BLaER1 (cell line): ENCODE data around the gene TFR2.

Experiments
- H3K27ac ChIP-seq: shearing (Covaris generic); formaldehyde crosslinking; 2 replicates; pipeline ENCODE4 v1.8.1; 2022
- H3K27me3 ChIP-seq: shearing (Covaris generic); formaldehyde crosslinking; 2 replicates; pipeline ENCODE4 v1.8.1; 2022
- H3K36me3 ChIP-seq: shearing (Covaris generic); formaldehyde crosslinking; 2 replicates; pipeline ENCODE4 v1.8.1; 2022
- H3K4me1 ChIP-seq: shearing (Covaris generic); formaldehyde crosslinking; 2 replicates; pipeline ENCODE4 v1.8.1; 2022
- H3K4me2 ChIP-seq: shearing (Covaris generic); formaldehyde crosslinking; 2 replicates; pipeline ENCODE4 v1.8.1; 2022
- H3K4me3 ChIP-seq: shearing (Covaris generic); formaldehyde crosslinking; 2 replicates; pipeline ENCODE4 v1.8.1; 2022
- H3K9ac ChIP-seq: shearing (Covaris generic); formaldehyde crosslinking; 2 replicates; pipeline ENCODE4 v1.8.1; 2022
- H3K9me3 ChIP-seq: shearing (Covaris generic); formaldehyde crosslinking; 2 replicates; pipeline ENCODE4 v1.8.1; 2022
- H4K20me1 ChIP-seq: shearing (Covaris generic); formaldehyde crosslinking; 2 replicates; pipeline ENCODE4 v1.8.1; 2022
- Cebpa-rat ChIP-seq: shearing (Covaris generic); IDR thresholded peaks from 2 replicates; pipeline ENCODE4 v1.8.1; 2022

The TFR2 gene

GRCh38 chr7:100678291-100678984 is 37.1 kb upstream of the TFR2 start:
- peak overlapping the region; percentile 93; the same call in 1 of the 2 replicates for H3K4me2 ChIP-seq
- H3K9ac ChIP-seq = no peak overlapping the region; the same call in 1 of the 2 replicates
- peak overlapping the region; percentile 22; the same call in 1 of the 2 replicates for H3K27ac ChIP-seq
- TF ChIP-seq Cebpa-rat = no peak
- H4K20me1 ChIP-seq = peaks cover 89% of the 10 kb centered on the region
- H3K9me3 ChIP-seq = no peaks in the 10 kb centered on the region
- no peak overlapping the region for H3K4me3 ChIP-seq
- no peaks in the 10 kb centered on the region for H3K27me3 ChIP-seq
- peaks cover 72% of the 10 kb centered on the region for H3K36me3 ChIP-seq
- peaks cover 25% of the 10 kb centered on the region for H3K4me1 ChIP-seq

GRCh38 chr7:100677308-100678267 is 36.2 kb upstream of the TFR2 start:
- Histone ChIP-seq H3K9ac (0 out of 2 replicates have a peak overlapping the region, but pooled peaks have one; percentile 61), H3K4me3 (no peak overlapping the region), H3K27ac (peak overlapping the region; percentile 35; the same call in 1 of the 2 replicates), H3K4me1 (peaks cover 31% of the 10 kb centered on the region), H3K9me3 (no peaks in the 10 kb centered on the region), H3K27me3 (no peaks in the 10 kb centered on the region), H3K36me3 (peaks cover 63% of the 10 kb centered on the region), H4K20me1 (peaks cover 81% of the 10 kb centered on the region), H3K4me2 (peak overlapping the region; percentile 93; the same call in 1 of the 2 replicates)
- no peak for TF ChIP-seq Cebpa-rat

GRCh38 chr7:100676501-100677306 is 35.4 kb upstream of the TFR2 start:
- no peak for TF ChIP-seq Cebpa-rat
- no peaks in the 10 kb centered on the region for H3K27me3 ChIP-seq
- H3K9me3 ChIP-seq = no peaks in the 10 kb centered on the region
- peak overlapping the region; percentile 95 for H3K4me3 ChIP-seq
- H3K4me2 ChIP-seq = peak overlapping the region; percentile 93
- peaks cover 54% of the 10 kb centered on the region for H3K36me3 ChIP-seq
- H3K27ac ChIP-seq = peak overlapping the region; percentile 41; the same call in 1 of the 2 replicates
- peaks cover 72% of the 10 kb centered on the region for H4K20me1 ChIP-seq
- H3K9ac ChIP-seq = peak overlapping the region; percentile 61
- peaks cover 32% of the 10 kb centered on the region for H3K4me1 ChIP-seq

GRCh38 chr7:100675581-100676350 is 34.4 kb upstream of the TFR2 start:
- Histone ChIP-seq H3K27me3 (no peaks in the 10 kb centered on the region), H3K36me3 (peaks cover 45% of the 10 kb centered on the region), H3K9ac (peak overlapping the region; percentile 61), H3K4me3 (peak overlapping the region; percentile 95), H3K27ac (peak overlapping the region; percentile 41; the same call in 1 of the 2 replicates), H3K4me2 (peak overlapping the region; percentile 93), H4K20me1 (peaks cover 62% of the 10 kb centered on the region), H3K9me3 (no peaks in the 10 kb centered on the region), H3K4me1 (peaks cover 32% of the 10 kb centered on the region)
- no peak for TF ChIP-seq Cebpa-rat

GRCh38 chr7:100675105-100675451 is 33.7 kb upstream of the TFR2 start:
- Histone ChIP-seq H3K9me3 (no peaks in the 10 kb centered on the region), H3K9ac (peak overlapping the region; percentile 94), H3K27ac (peak overlapping the region; percentile 97), H3K4me2 (peak overlapping the region; percentile 93), H3K4me3 (peak overlapping the region; percentile 95), H3K4me1 (peaks cover 32% of the 10 kb centered on the region), H4K20me1 (peaks cover 56% of the 10 kb centered on the region), H3K27me3 (no peaks in the 10 kb centered on the region), H3K36me3 (peaks cover 38% of the 10 kb centered on the region)
- TF ChIP-seq Cebpa-rat = no peak

- H3K9ac ChIP-seq = peak overlapping the region; percentile 94
- H3K4me2 ChIP-seq = peak overlapping the region; percentile 93
- H3K4me1 ChIP-seq = peaks cover 32% of the 10 kb centered on the region
- H3K27me3 ChIP-seq = no peaks in the 10 kb centered on the region
- peak overlapping the region; percentile 97 for H3K27ac ChIP-seq
- peak overlapping the region; percentile 95 for H3K4me3 ChIP-seq
- no peaks in the 10 kb centered on the region for H3K9me3 ChIP-seq
- H4K20me1 ChIP-seq = peaks cover 50% of the 10 kb centered on the region
- peaks cover 33% of the 10 kb centered on the region for H3K36me3 ChIP-seq
- TF ChIP-seq Cebpa-rat = no peak
These were observed 33.2 kb upstream of the TFR2 start for GRCh38 chr7:100674411-100675104.

- TF ChIP-seq Cebpa-rat = no peak
- H3K36me3 ChIP-seq = peaks cover 27% of the 10 kb centered on the region
- no peaks in the 10 kb centered on the region for H3K27me3 ChIP-seq
- H4K20me1 ChIP-seq = peaks cover 45% of the 10 kb centered on the region
- peak overlapping the region; percentile 93 for H3K4me2 ChIP-seq
- H3K9ac ChIP-seq = peak overlapping the region; percentile 94
- peak overlapping the region; percentile 95 for H3K4me3 ChIP-seq
- peaks cover 32% of the 10 kb centered on the region for H3K4me1 ChIP-seq
- H3K27ac ChIP-seq = peak overlapping the region; percentile 97
- no peaks in the 10 kb centered on the region for H3K9me3 ChIP-seq
These were observed 32.6 kb upstream of the TFR2 start for GRCh38 chr7:100673942-100674410.

- H3K27ac ChIP-seq = peak within 1 kb of the TSS; percentile 97
- H3K4me2 ChIP-seq = peak within 1 kb of the TSS; percentile 93
- H3K9ac ChIP-seq = peak within 1 kb of the TSS; percentile 94
- no peaks in the 10 kb centered on the region for H3K27me3 ChIP-seq
- H3K36me3 ChIP-seq = peaks cover 21% of the 10 kb centered on the region
- no peak for TF ChIP-seq Cebpa-rat
- H3K9me3 ChIP-seq = no peaks in the 10 kb centered on the region
- peaks cover 39% of the 10 kb centered on the region for H4K20me1 ChIP-seq
- H3K4me3 ChIP-seq = peak within 1 kb of the TSS; percentile 95
- H3K4me1 ChIP-seq = peaks cover 29% of the 10 kb centered on the region
These were observed 32.1 kb upstream of the TFR2 start, which contains the start of gene GNB2 for GRCh38 chr7:100673302-100673941. Gene GNB2 (plus strand): TSS chr7:100673740. CDS start chr7:100676266, 2,526 bp downstream.
